WTC11 (cell line): ENCODE measurements around the gene APPL1. TPM values are rescaled to one million over a fixed set of nuclear protein-coding genes. Genes with fewer than 3 reads are reported as not detected.

Experiments
- ATAC-seq: fragments of 200-7000 bp; cut with Tn5 transposase; 2 replicates; pipeline ENCODE4 v1.10.0; 2021; ENCODE audit warnings: mild to moderate bottlenecking, moderate library complexity
- CTCF ChIA-PET: fragments of 300-600 bp; sonication (Branson Sonifier 250); formaldehyde crosslinking; loops from one replicate; lab custom pipeline; 2021; ENCODE audit warnings: antibody characterized with exemption; lab: Charles Lee
- POLR2A ChIA-PET: fragments of 350-600 bp; sonication (Branson Sonifier 250); formaldehyde crosslinking; loops from one replicate; lab custom pipeline; 2021; ENCODE audit warnings: antibody characterized with exemption; lab: Charles Lee
- DNase-seq: peaks from one replicate; pipeline ENCODE4 v3.0.0; 2021; ENCODE audit warnings: low spot score
- H3K27ac Mint-ChIP-seq: 2 replicates; pipeline ENCODE4 v1.8.0; 2021; ENCODE audit warnings: mixed read lengths
- H3K27me3 Mint-ChIP-seq: 2 replicates; pipeline ENCODE4 v1.8.0; 2021; ENCODE audit warnings: low read depth, mild to moderate bottlenecking, moderate library complexity, mixed read lengths
- H3K36me3 Mint-ChIP-seq: 2 replicates; pipeline ENCODE4 v1.8.0; 2021; ENCODE audit warnings: mixed read lengths
- H3K4me1 Mint-ChIP-seq: 2 replicates; pipeline ENCODE4 v1.8.0; 2022; ENCODE audit warnings: mixed read lengths
- H3K4me3 Mint-ChIP-seq: 2 replicates; pipeline ENCODE4 v1.8.0; 2021; ENCODE audit warnings: mild to moderate bottlenecking, moderate library complexity, mixed read lengths
- H3K9me3 Mint-ChIP-seq: 2 replicates; pipeline ENCODE4 v1.8.0; 2021; ENCODE audit warnings: mixed read lengths
- AR ChIP-seq: fragments of 250-450 bp; sonication (Bioruptor Pico); IDR thresholded peaks from 2 replicates; pipeline ENCODE4 v1.9.0; 2021; ENCODE audit warnings: mild to moderate bottlenecking
- ATF6 ChIP-seq: sonication (generic); formaldehyde crosslinking; IDR thresholded peaks from 2 replicates; pipeline ENCODE4 v1.8.1; 2023; ENCODE audit warnings: mild to moderate bottlenecking, missing genetic modification reagents
- CREB1 ChIP-seq: sonication (generic); formaldehyde crosslinking; IDR thresholded peaks from 2 replicates; pipeline ENCODE4 v1.8.0; 2023; ENCODE audit warnings: mild to moderate bottlenecking, missing genetic modification reagents
- FOXJ3 ChIP-seq: sonication (generic); formaldehyde crosslinking; IDR thresholded peaks from 2 replicates; pipeline ENCODE4 v1.9.0; 2021; ENCODE audit warnings: missing genetic modification reagents, mild to moderate bottlenecking, borderline replicate concordance
- IRF1 ChIP-seq: sonication (generic); formaldehyde crosslinking; IDR thresholded peaks from 2 replicates; pipeline ENCODE4 v1.8.0; 2023; ENCODE audit warnings: missing genetic modification reagents
- JUN ChIP-seq: sonication (generic); formaldehyde crosslinking; IDR thresholded peaks from 2 replicates; pipeline ENCODE4 v1.8.0; 2023; ENCODE audit warnings: mild to moderate bottlenecking, missing genetic modification reagents
- NFE2L1 ChIP-seq: sonication (generic); formaldehyde crosslinking; IDR thresholded peaks from 2 replicates; pipeline ENCODE4 v1.8.1; 2023; ENCODE audit warnings: missing genetic modification reagents
- NFYB ChIP-seq: sonication (generic); formaldehyde crosslinking; conservative IDR thresholded peaks from 2 replicates; pipeline ENCODE4 v1.8.0; 2022; ENCODE audit warnings: low read depth, missing genetic modification reagents
- NR3C1 ChIP-seq: sonication (generic); formaldehyde crosslinking; conservative IDR thresholded peaks from 2 replicates; pipeline ENCODE4 v1.8.1; 2023; ENCODE audit warnings: low read depth, mild to moderate bottlenecking, missing genetic modification reagents
- PREB ChIP-seq: sonication (generic); formaldehyde crosslinking; IDR thresholded peaks from 2 replicates; pipeline ENCODE4 v1.8.1; 2022; ENCODE audit warnings: mild to moderate bottlenecking, missing genetic modification reagents, moderate library complexity, borderline replicate concordance
- SMAD3 ChIP-seq: sonication (generic); formaldehyde crosslinking; IDR thresholded peaks from 2 replicates; pipeline ENCODE4 v1.8.0; 2022; ENCODE audit warnings: missing genetic modification reagents, mild to moderate bottlenecking, borderline replicate concordance
- SOX15 ChIP-seq: fragments of 250-450 bp; sonication (Bioruptor Pico); IDR thresholded peaks from 2 replicates; pipeline ENCODE4 v1.9.0; 2021; ENCODE audit warnings: mild to moderate bottlenecking
- SP1 ChIP-seq: sonication (generic); formaldehyde crosslinking; conservative IDR thresholded peaks from 2 replicates; pipeline ENCODE4 v1.8.1; 2022; ENCODE audit warnings: missing genetic modification reagents
- TEAD1 ChIP-seq: sonication (generic); formaldehyde crosslinking; IDR thresholded peaks from 2 replicates; pipeline ENCODE4 v1.8.0; 2022; ENCODE audit warnings: mild to moderate bottlenecking, missing genetic modification reagents
- ZNF219 ChIP-seq: sonication (generic); formaldehyde crosslinking; IDR thresholded peaks from 2 replicates; pipeline ENCODE4 v1.8.0; 2023; ENCODE audit warnings: missing genetic modification reagents, mild to moderate bottlenecking, borderline replicate concordance
- ZNF232 ChIP-seq: sonication (generic); formaldehyde crosslinking; IDR thresholded peaks from 2 replicates; pipeline ENCODE4 v1.8.0; 2022; ENCODE audit warnings: mild to moderate bottlenecking, missing genetic modification reagents
- ZNF263 ChIP-seq: sonication (generic); formaldehyde crosslinking; IDR thresholded peaks from 2 replicates; pipeline ENCODE4 v1.8.1; 2022; ENCODE audit warnings: low read depth, mild to moderate bottlenecking, moderate library complexity, missing genetic modification reagents
- ZNF396 ChIP-seq: fragments of 250-450 bp; sonication (Bioruptor Pico); IDR thresholded peaks from 2 replicates; pipeline ENCODE4 v1.8.0; 2021; ENCODE audit warnings: mild to moderate bottlenecking, moderate library complexity, borderline replicate concordance
- ZNF423 ChIP-seq: fragments of 250-450 bp; sonication (Bioruptor Pico); IDR thresholded peaks from 2 replicates; pipeline ENCODE4 v2.1.2; 2022; ENCODE audit warnings: mild to moderate bottlenecking, moderate library complexity
- total RNA-seq: library from RNA; stranded (reverse); gene quantifications from 3 replicates; pipeline ENCODE4 v1.2.3, GENCODE V29; 2021
- TF ChIP-seq, protein P1 (sequence below): sonication (generic); formaldehyde crosslinking; IDR thresholded peaks from 2 replicates; pipeline ENCODE4 v1.8.0; 2022; ENCODE audit warnings: mild to moderate bottlenecking, missing genetic modification reagents
- TF ChIP-seq, protein P2 (sequence below): sonication (generic); formaldehyde crosslinking; IDR thresholded peaks from 2 replicates; pipeline ENCODE4 v1.8.1; 2023; ENCODE audit warnings: mild to moderate bottlenecking, missing genetic modification reagents, moderate library complexity
- TF ChIP-seq, protein P3 (sequence below): sonication (generic); formaldehyde crosslinking; conservative IDR thresholded peaks from 2 replicates; pipeline ENCODE4 v1.8.1; 2022; ENCODE audit warnings: mild to moderate bottlenecking, missing genetic modification reagents

Gene APPL1
- total RNA-seq, 1 experiment from 2014 or later = 35.8 TPM

DNA sequence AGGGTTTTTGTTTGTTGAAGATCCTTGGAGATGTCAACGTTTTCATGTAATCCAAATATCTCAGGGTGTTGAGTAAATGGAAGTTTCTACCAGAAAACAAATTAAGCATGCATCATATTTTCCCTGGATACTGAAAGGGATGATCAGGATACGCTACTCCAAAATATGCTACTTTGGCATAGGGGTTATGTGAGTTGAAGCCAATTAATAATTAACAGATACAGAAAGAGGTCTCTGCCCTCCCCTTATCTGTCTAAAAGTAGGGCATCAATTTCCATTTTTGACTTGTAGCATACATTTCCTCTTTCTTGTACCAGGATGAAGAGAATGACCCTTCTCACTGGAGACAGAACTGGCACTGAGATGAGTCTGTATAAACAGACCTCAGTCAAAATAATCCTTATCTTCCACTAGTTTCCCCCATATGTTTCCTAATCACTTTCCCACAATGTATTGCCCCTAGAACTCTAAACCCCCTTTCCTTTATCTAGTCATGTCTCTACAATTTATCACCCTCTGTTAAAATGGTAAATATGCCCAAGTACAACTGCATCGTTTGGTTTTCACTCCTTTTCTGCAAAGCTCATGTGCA, 82.3 kb downstream of the APPL1 start:
- no peak for DNase-seq
- H3K9me3 Mint-ChIP-seq = no peaks in the 10 kb centered on the region
- H3K36me3 Mint-ChIP-seq = no peaks in the 10 kb centered on the region
- TF ChIP-seq, protein P1, sequence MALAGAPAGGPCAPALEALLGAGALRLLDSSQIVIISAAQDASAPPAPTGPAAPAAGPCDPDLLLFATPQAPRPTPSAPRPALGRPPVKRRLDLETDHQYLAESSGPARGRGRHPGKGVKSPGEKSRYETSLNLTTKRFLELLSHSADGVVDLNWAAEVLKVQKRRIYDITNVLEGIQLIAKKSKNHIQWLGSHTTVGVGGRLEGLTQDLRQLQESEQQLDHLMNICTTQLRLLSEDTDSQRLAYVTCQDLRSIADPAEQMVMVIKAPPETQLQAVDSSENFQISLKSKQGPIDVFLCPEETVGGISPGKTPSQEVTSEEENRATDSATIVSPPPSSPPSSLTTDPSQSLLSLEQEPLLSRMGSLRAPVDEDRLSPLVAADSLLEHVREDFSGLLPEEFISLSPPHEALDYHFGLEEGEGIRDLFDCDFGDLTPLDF = no peak
- TF ChIP-seq NR3C1 (no peak), ZNF219 (CRISPR knock-in tag) (no peak), JUN (CRISPR knock-in tag) (no peak), TEAD1 (no peak), SOX15 (CRISPR knock-in tag) (no peak), AR (CRISPR knock-in tag) (no peak), ATF6 (no peak), PREB (no peak)
- TF ChIP-seq, protein P2, sequence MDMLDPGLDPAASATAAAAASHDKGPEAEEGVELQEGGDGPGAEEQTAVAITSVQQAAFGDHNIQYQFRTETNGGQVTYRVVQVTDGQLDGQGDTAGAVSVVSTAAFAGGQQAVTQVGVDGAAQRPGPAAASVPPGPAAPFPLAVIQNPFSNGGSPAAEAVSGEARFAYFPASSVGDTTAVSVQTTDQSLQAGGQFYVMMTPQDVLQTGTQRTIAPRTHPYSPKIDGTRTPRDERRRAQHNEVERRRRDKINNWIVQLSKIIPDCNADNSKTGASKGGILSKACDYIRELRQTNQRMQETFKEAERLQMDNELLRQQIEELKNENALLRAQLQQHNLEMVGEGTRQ (CRISPR knock-in tag) = no peak
- H3K27ac Mint-ChIP-seq = no peak overlapping the region
- no peak for ATAC-seq
- ChIA-PET POLR2A (no interaction called here), CTCF (no interaction called here)
- H3K4me3 Mint-ChIP-seq = no peak overlapping the region
- H3K27me3 Mint-ChIP-seq = no peaks in the 10 kb centered on the region
- no peaks in the 10 kb centered on the region for H3K4me1 Mint-ChIP-seq

GRCh38 chr3:57314204-57314603, 86.7 kb downstream of the APPL1 start:
- H3K36me3 Mint-ChIP-seq = no peaks in the 10 kb centered on the region
- no peak for DNase-seq
- no peaks in the 10 kb centered on the region for H3K4me1 Mint-ChIP-seq
- H3K27me3 Mint-ChIP-seq = no peaks in the 10 kb centered on the region
- ATAC-seq = no peak
- no peak overlapping the region for H3K4me3 Mint-ChIP-seq
- ChIA-PET CTCF (no interaction called here), POLR2A (no interaction called here)
- H3K9me3 Mint-ChIP-seq = peaks cover 15% of the 10 kb centered on the region
- H3K27ac Mint-ChIP-seq = no peak overlapping the region
- TF ChIP-seq NFYB (CRISPR knock-in tag) = no peak
- no peak for TF ChIP-seq IRF1 (CRISPR knock-in tag)
- no peak for TF ChIP-seq NFE2L1 (CRISPR knock-in tag)
- TF ChIP-seq, protein P3, sequence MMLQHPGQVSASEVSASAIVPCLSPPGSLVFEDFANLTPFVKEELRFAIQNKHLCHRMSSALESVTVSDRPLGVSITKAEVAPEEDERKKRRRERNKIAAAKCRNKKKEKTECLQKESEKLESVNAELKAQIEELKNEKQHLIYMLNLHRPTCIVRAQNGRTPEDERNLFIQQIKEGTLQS = no peak
- no peak for TF ChIP-seq ZNF396
- no peak for TF ChIP-seq ZNF423 (CRISPR knock-in tag)
- TF ChIP-seq SMAD3 = no peak
- no peak for TF ChIP-seq ZNF232
- TF ChIP-seq FOXJ3 (CRISPR knock-in tag) = no peak
- TF ChIP-seq ZNF263 (CRISPR knock-in tag) = no peak
- no peak for TF ChIP-seq CREB1 (CRISPR knock-in tag)
- no peak for TF ChIP-seq SP1
- no peak for TF ChIP-seq ZNF219 (CRISPR knock-in tag)
- TF ChIP-seq, all 79 proteins: peak for 0
